ENCODE results near the gene USP5.
A peak's percentile ranks its signal among the peaks of the same experiment; 100 is the strongest.

DNA sequence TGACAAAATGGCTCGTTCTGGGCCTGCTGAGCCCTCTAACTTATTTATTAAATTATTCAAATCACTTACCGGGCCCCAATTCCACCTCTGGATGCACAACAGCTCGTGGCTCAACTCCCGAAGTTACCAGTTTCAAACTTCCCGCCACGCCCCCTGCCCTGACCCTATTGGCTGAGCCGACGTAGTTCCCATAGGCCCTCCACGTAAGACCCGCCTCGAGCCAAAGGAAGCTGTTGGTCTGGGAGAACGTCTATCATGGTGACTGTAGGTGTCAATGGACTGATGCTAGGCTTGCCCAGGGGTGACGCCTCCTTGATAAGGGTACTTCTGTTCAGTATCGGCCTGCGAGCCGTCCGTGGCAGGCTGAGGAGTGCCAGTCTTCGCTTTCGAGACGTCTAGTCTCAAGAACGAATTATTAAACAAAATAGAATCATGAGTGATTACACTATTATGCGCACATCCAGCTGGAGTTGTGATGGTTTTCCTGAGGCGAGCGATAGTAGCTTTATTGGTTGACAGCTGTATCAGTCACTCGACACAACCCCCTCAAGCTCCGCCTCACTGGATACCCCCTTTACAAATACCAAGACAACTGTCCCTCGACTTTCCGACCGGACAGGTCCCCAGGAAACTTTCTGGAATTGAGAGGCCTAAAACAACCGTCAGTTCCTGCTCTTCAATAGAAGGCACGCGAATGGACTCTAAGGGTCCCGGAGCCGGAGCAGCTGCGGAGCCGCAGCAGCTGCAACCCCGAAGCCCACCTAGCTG lies 613 bp upstream of the USP5 start, which contains the start of gene CDCA3:
- TF ChIP-seq, protein P1, sequence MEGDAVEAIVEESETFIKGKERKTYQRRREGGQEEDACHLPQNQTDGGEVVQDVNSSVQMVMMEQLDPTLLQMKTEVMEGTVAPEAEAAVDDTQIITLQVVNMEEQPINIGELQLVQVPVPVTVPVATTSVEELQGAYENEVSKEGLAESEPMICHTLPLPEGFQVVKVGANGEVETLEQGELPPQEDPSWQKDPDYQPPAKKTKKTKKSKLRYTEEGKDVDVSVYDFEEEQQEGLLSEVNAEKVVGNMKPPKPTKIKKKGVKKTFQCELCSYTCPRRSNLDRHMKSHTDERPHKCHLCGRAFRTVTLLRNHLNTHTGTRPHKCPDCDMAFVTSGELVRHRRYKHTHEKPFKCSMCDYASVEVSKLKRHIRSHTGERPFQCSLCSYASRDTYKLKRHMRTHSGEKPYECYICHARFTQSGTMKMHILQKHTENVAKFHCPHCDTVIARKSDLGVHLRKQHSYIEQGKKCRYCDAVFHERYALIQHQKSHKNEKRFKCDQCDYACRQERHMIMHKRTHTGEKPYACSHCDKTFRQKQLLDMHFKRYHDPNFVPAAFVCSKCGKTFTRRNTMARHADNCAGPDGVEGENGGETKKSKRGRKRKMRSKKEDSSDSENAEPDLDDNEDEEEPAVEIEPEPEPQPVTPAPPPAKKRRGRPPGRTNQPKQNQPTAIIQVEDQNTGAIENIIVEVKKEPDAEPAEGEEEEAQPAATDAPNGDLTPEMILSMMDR (IDR thresholded peaks at IDR 0.05 in 2 of 3, conservative IDR thresholded peaks at IDR 0.05 in 1 of 3; ENCODE audit: borderline replicate concordance in 1 of 3, insufficient read depth in 1 of 3, low read depth in 2 of 3, low read length in 2 of 3), result no peak
- peak; percentile 94 for TF ChIP-seq POLR2A (IDR thresholded peaks at IDR 0.05; ENCODE audit: borderline replicate concordance, extremely low read depth, insufficient read depth, insufficient read length)
- TF ChIP-seq, protein P2, sequence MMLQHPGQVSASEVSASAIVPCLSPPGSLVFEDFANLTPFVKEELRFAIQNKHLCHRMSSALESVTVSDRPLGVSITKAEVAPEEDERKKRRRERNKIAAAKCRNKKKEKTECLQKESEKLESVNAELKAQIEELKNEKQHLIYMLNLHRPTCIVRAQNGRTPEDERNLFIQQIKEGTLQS (IDR thresholded peaks at IDR 0.05), result no peak
